ENCODE results near the gene CALR. TPM values are rescaled to one million over a fixed set of nuclear protein-coding genes. Genes with fewer than 3 reads are reported as not detected.
"Not testable (repeated sequence)": the region's sequence is repeated elsewhere in the genome, so short reads cannot be mapped to it uniquely, and the experiment has no call there.

Gene CALR
- polyA plus RNA-seq = 100 to 1,000 TPM; 125 to 301 (median 238) TPM

- peaks cover 9 to 29% (median 15%) of the 10 kb centered on the region in 3 donors for H3K36me3 Mint-ChIP-seq
- H3K4me1 Mint-ChIP-seq = peaks cover 52 to 54% of the 10 kb centered on the region in 2 donors
- peak; percentile 100 for DNase-seq
- H3K27me3 Mint-ChIP-seq (ENCODE audit: low read depth in 3 of 3) = peaks cover 15 to 25% (median 23%) of the 10 kb centered on the region in 3 donors
- H3K4me3 Mint-ChIP-seq = peak within 1 kb of the TSS; percentile 97 to 100 (median 98)
- peak within 1 kb of the TSS; percentile 93 to 98 (median 98) for H3K27ac Mint-ChIP-seq
- no peaks in the 10 kb centered on the region for H3K9me3 Mint-ChIP-seq
These were observed at the start of gene CALR for GRCh38 chr19:12937927-12938778. Gene CALR (plus strand): TSS chr19:12938609. CDS start chr19:12938680, 71 bp downstream.

- H3K4me1 Mint-ChIP-seq = peaks cover 24 to 32% of the 10 kb centered on the region in 2 donors
These were observed 48.1 kb upstream of the CALR start for GRCh38 chr19:12890299-12890786.

GRCh38 chr19:12890787-12891552 lies 47.4 kb upstream of the CALR start, which contains the start of gene GCDH:
Gene GCDH (plus strand): TSS chr19:12891160. CDS start chr19:12891305, 145 bp downstream.
- Mint-ChIP-seq H3K27ac (peak within 1 kb of the TSS; percentile 81 to 97 (median 96)), H3K4me3 (peak within 1 kb of the TSS; percentile 96 to 98 (median 97)), H3K4me1 (peaks cover 24 to 32% of the 10 kb centered on the region in 2 donors), H3K9me3 (no peaks in the 10 kb centered on the region), H3K27me3 (ENCODE audit: low read depth in 3 of 3) (peaks cover 7 to 12% (median 9%) of the 10 kb centered on the region in 3 donors), H3K36me3 (peaks cover 9 to 13% (median 11%) of the 10 kb centered on the region in 3 donors)
- peak; percentile 97 for DNase-seq

More at GRCh38 chr19:12890299-12890786, 48.1 kb upstream of the CALR start:
- DNase-seq, H3K9me3 Mint-ChIP-seq: not testable (repeated sequence)
- Mint-ChIP-seq H3K36me3 (peaks cover 9 to 13% (median 11%) of the 10 kb centered on the region in 3 donors), H3K27me3 (ENCODE audit: low read depth in 3 of 3) (peaks cover 7 to 12% (median 9%) of the 10 kb centered on the region in 3 donors), H3K4me3 (peak overlapping the region; percentile 96 to 98 (median 97)), H3K27ac (peak overlapping the region; percentile 81 to 97 (median 96))

GRCh38 chr19:12891553-12892021 lies 46.8 kb upstream of the CALR start:
- no peak for DNase-seq
- Mint-ChIP-seq H3K4me3 (peak overlapping the region; percentile 96 to 98 (median 97)), H3K4me1 (peaks cover 22 to 27% of the 10 kb centered on the region in 2 donors), H3K9me3 (no peaks in the 10 kb centered on the region), H3K27ac (peak overlapping the region; percentile 81 to 97 (median 96)), H3K36me3 (peaks cover 9 to 13% (median 11%) of the 10 kb centered on the region in 3 donors), H3K27me3 (ENCODE audit: low read depth in 3 of 3) (peaks cover 7 to 12% (median 7%) of the 10 kb centered on the region in 3 donors)

- DNase-seq = no peak
- no peak overlapping the region for H3K27ac Mint-ChIP-seq
These were observed 44.8 kb upstream of the CALR start for GRCh38 chr19:12893582-12893981.

GRCh38 chr19:12896460-12896859 lies 41.9 kb upstream of the CALR start:
- H3K4me1 Mint-ChIP-seq = peaks cover 8 to 20% of the 10 kb centered on the region in 2 donors
- H3K27ac Mint-ChIP-seq = no peak overlapping the region
- H3K27me3 Mint-ChIP-seq (ENCODE audit: low read depth in 3 of 3) = peaks cover 0 to 6% (median 1%) of the 10 kb centered on the region in 3 donors
- H3K9me3 Mint-ChIP-seq = no peaks in the 10 kb centered on the region
- H3K36me3 Mint-ChIP-seq = peaks cover 9 to 13% (median 11%) of the 10 kb centered on the region in 3 donors
- no peak overlapping the region for H3K4me3 Mint-ChIP-seq
- no peak for DNase-seq

More at GRCh38 chr19:12893582-12893981, 44.8 kb upstream of the CALR start:
- Mint-ChIP-seq H3K36me3 (peaks cover 9 to 13% (median 11%) of the 10 kb centered on the region in 3 donors), H3K27me3 (ENCODE audit: low read depth in 3 of 3) (peaks cover 7 to 12% (median 7%) of the 10 kb centered on the region in 3 donors), H3K4me1 (peaks cover 21 to 26% of the 10 kb centered on the region in 2 donors), H3K4me3 (peak overlapping the region; percentile 33 to 62 (median 53)), H3K9me3 (no peaks in the 10 kb centered on the region)

- Mint-ChIP-seq H3K27ac (peak overlapping the region; percentile 23 to 90 (median 44)), H3K9me3 (no peaks in the 10 kb centered on the region), H3K4me1 (peaks cover 0 to 12% of the 10 kb centered on the region in 2 donors), H3K36me3 (peaks cover 1 to 2% (median 1%) of the 10 kb centered on the region in 3 donors), H3K27me3 (ENCODE audit: low read depth in 3 of 3) (peaks cover 0 to 3% (median 2%) of the 10 kb centered on the region in 3 donors), H3K4me3 (peak overlapping the region in 2 of 5 donors; percentile 3 to 47)
- peak; percentile 39 to 72 (median 42) for DNase-seq
These were observed 38.4 kb upstream of the CALR start for GRCh38 chr19:12899891-12900518.

- no peaks in the 10 kb centered on the region for H3K36me3 Mint-ChIP-seq
- no peak for DNase-seq
- H3K27me3 Mint-ChIP-seq (ENCODE audit: low read depth in 3 of 3) = peaks cover 0 to 2% (median 0%) of the 10 kb centered on the region in 3 donors
- H3K9me3 Mint-ChIP-seq = no peaks in the 10 kb centered on the region
- no peaks in the 10 kb centered on the region for H3K4me1 Mint-ChIP-seq
- H3K4me3 Mint-ChIP-seq = no peak overlapping the region
- no peak overlapping the region for H3K27ac Mint-ChIP-seq
These were observed 31.2 kb upstream of the CALR start for GRCh38 chr19:12907166-12907565.

- Mint-ChIP-seq H3K27ac (no peak overlapping the region), H3K36me3 (no peaks in the 10 kb centered on the region), H3K4me1 (peaks cover 19 to 20% of the 10 kb centered on the region in 2 donors), H3K27me3 (ENCODE audit: low read depth in 3 of 3) (peaks cover 0 to 6% (median 0%) of the 10 kb centered on the region in 3 donors), H3K9me3 (no peaks in the 10 kb centered on the region), H3K4me3 (no peak overlapping the region)
- no peak for DNase-seq
These were observed 25.8 kb upstream of the CALR start for GRCh38 chr19:12912571-12912970.

GRCh38 chr19:12913011-12913561 lies 25.3 kb upstream of the CALR start:
- H3K4me3 Mint-ChIP-seq = peak overlapping the region in 1 of 5 donors; percentile 29

GRCh38 chr19:12913851-12914690 lies 24.3 kb upstream of the CALR start:
- Mint-ChIP-seq H3K27ac (peak overlapping the region; percentile 80 to 96 (median 84)), H3K27me3 (ENCODE audit: low read depth in 3 of 3) (peaks cover under 1 to 6% (median 4%) of the 10 kb centered on the region in 3 donors), H3K36me3 (no peaks in the 10 kb centered on the region), H3K4me1 (peaks cover 23 to 24% of the 10 kb centered on the region in 2 donors), H3K4me3 (peak overlapping the region; percentile 36 to 72 (median 43)), H3K9me3 (no peaks in the 10 kb centered on the region)
- DNase-seq = peak; percentile 40 to 46 (median 43)

More at GRCh38 chr19:12913011-12913561, 25.3 kb upstream of the CALR start:
- Mint-ChIP-seq H3K9me3 (no peaks in the 10 kb centered on the region), H3K4me1 (peaks cover 19 to 20% of the 10 kb centered on the region in 2 donors), H3K27ac (peak overlapping the region in 5 of 6 donors; percentile 37 to 95 (median 84)), H3K36me3 (no peaks in the 10 kb centered on the region), H3K27me3 (ENCODE audit: low read depth in 3 of 3) (peaks cover 0 to 6% (median 1%) of the 10 kb centered on the region in 3 donors)
- no peak for DNase-seq

- H3K36me3 Mint-ChIP-seq, DNase-seq, H3K27ac Mint-ChIP-seq, H3K9me3 Mint-ChIP-seq, H3K4me3 Mint-ChIP-seq: not testable (repeated sequence)
- Mint-ChIP-seq H3K27me3 (ENCODE audit: low read depth in 3 of 3) (peaks cover 5 to 11% (median 10%) of the 10 kb centered on the region in 3 donors), H3K4me1 (peaks cover 32 to 33% of the 10 kb centered on the region in 2 donors)
These were observed 22.5 kb upstream of the CALR start for GRCh38 chr19:12915860-12916259.

Data from immature natural killer cell (primary cell).